ENCODE results near the gene ZNF366. TPM values are rescaled to one million over a fixed set of nuclear protein-coding genes. Genes with fewer than 3 reads are reported as not detected.

Gene ZNF366
- total RNA-seq, 2 experiments from 2014 or later = not detected

GRCh38 chr5:72434056-72434780, 73.0 kb downstream of the ZNF366 start:
- POLR2A ChIA-PET = no interaction called here
- DNase-seq = no peak
- H3K27ac Mint-ChIP-seq = no peak overlapping the region
- no peaks in the 10 kb centered on the region for H3K9me3 Mint-ChIP-seq
- CTCF ChIA-PET = no interaction called here
- H3K27me3 Mint-ChIP-seq = peaks cover 8% of the 10 kb centered on the region
- no peaks in the 10 kb centered on the region for H3K4me1 Mint-ChIP-seq
- H3K4me3 Mint-ChIP-seq = no peak overlapping the region
- no peaks in the 10 kb centered on the region for H3K36me3 Mint-ChIP-seq (ENCODE audit: low read depth)

- peaks cover 8% of the 10 kb centered on the region for H3K27me3 Mint-ChIP-seq
- H3K27ac Mint-ChIP-seq = no peak overlapping the region
- no peaks in the 10 kb centered on the region for H3K36me3 Mint-ChIP-seq (ENCODE audit: low read depth)
- no peak for DNase-seq
- POLR2A ChIA-PET = interaction anchor here (0.6 kb wide), 1 partner anchor 155 kb away, joined by 4 read pairs; no protein-coding TSS in a partner anchor
- CTCF ChIA-PET = no interaction called here
- H3K4me1 Mint-ChIP-seq = no peaks in the 10 kb centered on the region
- H3K4me3 Mint-ChIP-seq = no peak overlapping the region
- no peaks in the 10 kb centered on the region for H3K9me3 Mint-ChIP-seq
Measured at GRCh38 chr5:72433522-72433921, 73.7 kb downstream of the ZNF366 start.

- H3K36me3 Mint-ChIP-seq (ENCODE audit: low read depth) = no peaks in the 10 kb centered on the region
- no peak for DNase-seq
- POLR2A ChIA-PET = no interaction called here
- peaks cover 22% of the 10 kb centered on the region for H3K27me3 Mint-ChIP-seq
- H3K4me3 Mint-ChIP-seq = no peak overlapping the region
- no peak overlapping the region for H3K27ac Mint-ChIP-seq
- CTCF ChIA-PET = no interaction called here
- no peaks in the 10 kb centered on the region for H3K9me3 Mint-ChIP-seq
- no peaks in the 10 kb centered on the region for H3K4me1 Mint-ChIP-seq
Measured at GRCh38 chr5:72428669-72429068, 78.5 kb downstream of the ZNF366 start.

- peaks cover 22% of the 10 kb centered on the region for H3K27me3 Mint-ChIP-seq
- DNase-seq = no peak
- ChIA-PET POLR2A (no interaction called here), CTCF (no interaction called here)
- H3K4me1 Mint-ChIP-seq = no peaks in the 10 kb centered on the region
- no peaks in the 10 kb centered on the region for H3K36me3 Mint-ChIP-seq (ENCODE audit: low read depth)
- no peak overlapping the region for H3K4me3 Mint-ChIP-seq
- no peaks in the 10 kb centered on the region for H3K9me3 Mint-ChIP-seq
- H3K27ac Mint-ChIP-seq = no peak overlapping the region
Measured at GRCh38 chr5:72427488-72428437, 79.4 kb downstream of the ZNF366 start.

GRCh38 chr5:72427016-72427415, 80.2 kb downstream of the ZNF366 start:
- DNase-seq = no peak
- H3K4me3 Mint-ChIP-seq = no peak overlapping the region
- POLR2A ChIA-PET = no interaction called here
- no peak overlapping the region for H3K27ac Mint-ChIP-seq
- no peaks in the 10 kb centered on the region for H3K4me1 Mint-ChIP-seq
- no peaks in the 10 kb centered on the region for H3K9me3 Mint-ChIP-seq
- H3K27me3 Mint-ChIP-seq = peaks cover 26% of the 10 kb centered on the region
- no peaks in the 10 kb centered on the region for H3K36me3 Mint-ChIP-seq (ENCODE audit: low read depth)
- CTCF ChIA-PET = no interaction called here

GRCh38 chr5:72426019-72426418, 81.2 kb downstream of the ZNF366 start:
- Mint-ChIP-seq H3K4me1 (no peaks in the 10 kb centered on the region), H3K4me3 (no peak overlapping the region), H3K27me3 (peaks cover 30% of the 10 kb centered on the region), H3K27ac (no peak overlapping the region), H3K36me3 (ENCODE audit: low read depth) (no peaks in the 10 kb centered on the region), H3K9me3 (no peaks in the 10 kb centered on the region)
- CTCF ChIA-PET = no interaction called here
- POLR2A ChIA-PET = no interaction called here
- no peak for DNase-seq

- H3K36me3 Mint-ChIP-seq (ENCODE audit: low read depth) = no peaks in the 10 kb centered on the region
- ChIA-PET POLR2A (no interaction called here), CTCF (no interaction called here)
- no peak overlapping the region for H3K27ac Mint-ChIP-seq
- H3K4me1 Mint-ChIP-seq = no peaks in the 10 kb centered on the region
- no peaks in the 10 kb centered on the region for H3K9me3 Mint-ChIP-seq
- no peak for DNase-seq
- H3K27me3 Mint-ChIP-seq = peaks cover 14% of the 10 kb centered on the region
- H3K4me3 Mint-ChIP-seq = no peak overlapping the region
Measured at GRCh38 chr5:72418271-72418670, 88.9 kb downstream of the ZNF366 start.

GRCh38 chr5:72417333-72418062, 89.7 kb downstream of the ZNF366 start:
- POLR2A ChIA-PET = no interaction called here

GRCh38 chr5:72415616-72416325, 91.4 kb downstream of the ZNF366 start:
- no peaks in the 10 kb centered on the region for H3K9me3 Mint-ChIP-seq
- DNase-seq = no peak
- ChIA-PET POLR2A (no interaction called here), CTCF (no interaction called here)
- H3K4me1 Mint-ChIP-seq = no peaks in the 10 kb centered on the region
- H3K27ac Mint-ChIP-seq = no peak overlapping the region
- H3K27me3 Mint-ChIP-seq = peaks cover 11% of the 10 kb centered on the region
- no peaks in the 10 kb centered on the region for H3K36me3 Mint-ChIP-seq (ENCODE audit: low read depth)
- H3K4me3 Mint-ChIP-seq = no peak overlapping the region

More at GRCh38 chr5:72417333-72418062, 89.7 kb downstream of the ZNF366 start:
- Mint-ChIP-seq H3K4me3 (no peak overlapping the region), H3K36me3 (ENCODE audit: low read depth) (no peaks in the 10 kb centered on the region), H3K27ac (no peak overlapping the region), H3K9me3 (no peaks in the 10 kb centered on the region), H3K27me3 (peaks cover 14% of the 10 kb centered on the region), H3K4me1 (no peaks in the 10 kb centered on the region)
- CTCF ChIA-PET = no interaction called here
- no peak for DNase-seq

- DNase-seq = no peak
- POLR2A ChIA-PET = no interaction called here
- no peak overlapping the region for H3K27ac Mint-ChIP-seq
- CTCF ChIA-PET = no interaction called here
- no peaks in the 10 kb centered on the region for H3K4me1 Mint-ChIP-seq
- no peaks in the 10 kb centered on the region for H3K36me3 Mint-ChIP-seq (ENCODE audit: low read depth)
- H3K27me3 Mint-ChIP-seq = peaks cover 11% of the 10 kb centered on the region
- no peak overlapping the region for H3K4me3 Mint-ChIP-seq
- H3K9me3 Mint-ChIP-seq = no peaks in the 10 kb centered on the region
Measured at GRCh38 chr5:72412283-72413055, 94.7 kb downstream of the ZNF366 start.

GRCh38 chr5:72410688-72411295, 96.4 kb downstream of the ZNF366 start:
- CTCF ChIA-PET = no interaction called here
- no peak overlapping the region for H3K27ac Mint-ChIP-seq
- H3K27me3 Mint-ChIP-seq = peaks cover 11% of the 10 kb centered on the region
- H3K4me3 Mint-ChIP-seq = no peak overlapping the region
- DNase-seq = no peak
- POLR2A ChIA-PET = no interaction called here
- H3K4me1 Mint-ChIP-seq = no peaks in the 10 kb centered on the region
- H3K9me3 Mint-ChIP-seq = peaks cover 5% of the 10 kb centered on the region
- H3K36me3 Mint-ChIP-seq (ENCODE audit: low read depth) = no peaks in the 10 kb centered on the region

GRCh38 chr5:72408603-72409002, 98.6 kb downstream of the ZNF366 start:
- ChIA-PET CTCF (no interaction called here), POLR2A (no interaction called here)
- Mint-ChIP-seq H3K27me3 (peaks cover 6% of the 10 kb centered on the region), H3K9me3 (peaks cover 7% of the 10 kb centered on the region), H3K27ac (no peak overlapping the region), H3K4me1 (no peaks in the 10 kb centered on the region), H3K4me3 (no peak overlapping the region), H3K36me3 (ENCODE audit: low read depth) (no peaks in the 10 kb centered on the region)
- DNase-seq = no peak

Measured in activated CD4-positive, alpha-beta T cell treated with anti-CD3 and anti-CD28 coated beads, Interleukin-2, amount 10 ng/mL, durations not matched to agents 7 days and 5 days (primary cell).